GM19395 (cell line): ENCODE results near the gene GRAMD1B.

Experiments used
- ATAC-seq: cut with Tn5 transposase; IDR thresholded peaks from one replicate; pipeline ENCODE4 v1.9.1; 2021; ENCODE audit warnings: mild to moderate bottlenecking, moderate library complexity; ENCODE audit not compliant: unreplicated experiment

Gene GRAMD1B

GRCh38 chr11:123622576-123622975, 192.5 kb downstream of the GRAMD1B start:
- no peak for ATAC-seq

- ATAC-seq = no peak
Observed at GRCh38 chr11:123624974-123625373, 194.9 kb downstream of the GRAMD1B start.

- no peak for ATAC-seq
Observed at GRCh38 chr11:123628936-123629683, 199.0 kb downstream of the GRAMD1B start.

GRCh38 chr11:123630126-123630608, 200.1 kb downstream of the GRAMD1B start:
- ATAC-seq = no peak

GRCh38 chr11:123640029-123640428, 210.0 kb downstream of the GRAMD1B start:
- no peak for ATAC-seq

- no peak for ATAC-seq
Observed at GRCh38 chr11:123640677-123641494, 210.8 kb downstream of the GRAMD1B start.

- ATAC-seq = no peak
Observed at GRCh38 chr11:123641495-123641840, 211.4 kb downstream of the GRAMD1B start.

- ATAC-seq = no peak
Observed at GRCh38 chr11:123642435-123642834, 212.4 kb downstream of the GRAMD1B start.

- no peak for ATAC-seq
Observed at GRCh38 chr11:123645286-123645975, 215.4 kb downstream of the GRAMD1B start.

- ATAC-seq = no peak
Observed at GRCh38 chr11:123650901-123651300, 220.8 kb downstream of the GRAMD1B start.

- no peak for ATAC-seq
Observed at GRCh38 chr11:123652599-123652998, 222.5 kb downstream of the GRAMD1B start.

GRCh38 chr11:123653483-123653826, 223.4 kb downstream of the GRAMD1B start:
- no peak for ATAC-seq

GRCh38 chr11:123653827-123654565, 223.9 kb downstream of the GRAMD1B start:
- no peak for ATAC-seq

GRCh38 chr11:123654566-123655081, 224.6 kb downstream of the GRAMD1B start, which contains the start of gene SCN3B:
Gene SCN3B (minus strand): TSS chr11:123654624. CDS start chr11:123653801, 823 bp downstream.
- no peak for ATAC-seq

GRCh38 chr11:123659311-123659710, 229.2 kb downstream of the GRAMD1B start:
- ATAC-seq = no peak

- peak; percentile 92 for ATAC-seq
Observed at GRCh38 chr11:123659965-123660364, 229.9 kb downstream of the GRAMD1B start.

GRCh38 chr11:123665306-123665705, 235.2 kb downstream of the GRAMD1B start:
- ATAC-seq = no peak

- no peak for ATAC-seq
Observed at GRCh38 chr11:123670081-123670480, 240.0 kb downstream of the GRAMD1B start.

- ATAC-seq = no peak
Observed at GRCh38 chr11:123671534-123671933, 241.5 kb downstream of the GRAMD1B start.

- ATAC-seq = no peak
Observed at GRCh38 chr11:123672568-123672967, 242.5 kb downstream of the GRAMD1B start.

- ATAC-seq = no peak
Observed at GRCh38 chr11:123674297-123674696, 244.2 kb downstream of the GRAMD1B start.
